ENCODE results near the gene NMNAT2. TPM values are rescaled to one million over a fixed set of nuclear protein-coding genes. Genes with fewer than 3 reads are reported as not detected.

The NMNAT2 gene
- total and polyA plus RNA-seq, 2 donors from 2014 or later = 0.17 to 2.0 TPM

GRCh38 chr1:183230413-183230812, 187.8 kb downstream of the NMNAT2 start:
- Histone ChIP-seq H3K9ac (ENCODE audit: low read length in 3 of 3) (no peak overlapping the region), H3K36me3 (ENCODE audit: control insufficient read depth in 2 of 3, insufficient read depth in 3 of 3, low read length in 3 of 3) (no peaks in the 10 kb centered on the region), H3K4me3 (ENCODE audit: low read length in 3 of 3) (no peak overlapping the region), H3K27ac (ENCODE audit: low read depth in 2 of 2, low read length in 2 of 2) (no peak overlapping the region), H3K9me3 (ENCODE audit: control insufficient read depth in 2 of 3, insufficient read depth in 1 of 3, low read length in 3 of 3) (no peaks in the 10 kb centered on the region), H3K4me1 (ENCODE audit: control insufficient read depth in 2 of 3, insufficient read depth in 2 of 3, low read depth in 1 of 3, low read length in 3 of 3) (peaks cover 0 to 6% (median 0%) of the 10 kb centered on the region in 3 donors), H3K27me3 (ENCODE audit: control insufficient read depth, insufficient read depth, low read length) (no peaks in the 10 kb centered on the region)
- TF ChIP-seq CTCF (IDR thresholded peaks at IDR 0.05; ENCODE audit: borderline replicate concordance, extremely low read depth, insufficient read depth) = no peak
- DNase-seq = no peak
- FAIRE-seq = no peak
- intact Hi-C loops (cut with DNase I) = loop anchor here (10.0 kb wide), 1 partner anchor 266 kb away; no protein-coding TSS in a partner anchor

GRCh38 chr1:183228347-183229220, 189.6 kb downstream of the NMNAT2 start:
- no peak overlapping the region for H3K9ac ChIP-seq (ENCODE audit: low read length in 3 of 3)
- H3K4me3 ChIP-seq (ENCODE audit: low read length in 3 of 3) = no peak overlapping the region
- H3K36me3 ChIP-seq (ENCODE audit: control insufficient read depth in 2 of 3, insufficient read depth in 3 of 3, low read length in 3 of 3) = no peaks in the 10 kb centered on the region
- peaks cover 0 to 3% (median 0%) of the 10 kb centered on the region in 3 donors for H3K4me1 ChIP-seq (ENCODE audit: control insufficient read depth in 2 of 3, insufficient read depth in 2 of 3, low read depth in 1 of 3, low read length in 3 of 3)
- FAIRE-seq (no peak), DNase-seq (peak in 2 of 5 donors; percentile 45 to 51)
- no peaks in the 10 kb centered on the region for H3K9me3 ChIP-seq (ENCODE audit: control insufficient read depth in 2 of 3, insufficient read depth in 1 of 3, low read length in 3 of 3)
- intact Hi-C loops (cut with DNase I) = no loop called here
- TF ChIP-seq CTCF (IDR thresholded peaks at IDR 0.05; ENCODE audit: borderline replicate concordance, extremely low read depth, insufficient read depth) = no peak
- no peak overlapping the region for H3K27ac ChIP-seq (ENCODE audit: low read depth in 2 of 2, low read length in 2 of 2)
- H3K27me3 ChIP-seq (ENCODE audit: control insufficient read depth, insufficient read depth, low read length) = no peaks in the 10 kb centered on the region

GRCh38 chr1:183227422-183228346, 190.5 kb downstream of the NMNAT2 start:
- Histone ChIP-seq H3K4me1 (ENCODE audit: control insufficient read depth in 2 of 3, insufficient read depth in 2 of 3, low read depth in 1 of 3, low read length in 3 of 3) (peaks cover 0 to 3% (median 0%) of the 10 kb centered on the region in 3 donors), H3K27me3 (ENCODE audit: control insufficient read depth, insufficient read depth, low read length) (no peaks in the 10 kb centered on the region), H3K27ac (ENCODE audit: low read depth in 2 of 2, low read length in 2 of 2) (no peak overlapping the region), H3K36me3 (ENCODE audit: control insufficient read depth in 2 of 3, insufficient read depth in 3 of 3, low read length in 3 of 3) (no peaks in the 10 kb centered on the region), H3K9me3 (ENCODE audit: control insufficient read depth in 2 of 3, insufficient read depth in 1 of 3, low read length in 3 of 3) (no peaks in the 10 kb centered on the region), H3K4me3 (ENCODE audit: low read length in 3 of 3) (no peak overlapping the region), H3K9ac (ENCODE audit: low read length in 3 of 3) (no peak overlapping the region)
- no peak for FAIRE-seq
- peak; percentile 68 for TF ChIP-seq CTCF (IDR thresholded peaks at IDR 0.05; ENCODE audit: borderline replicate concordance, extremely low read depth, insufficient read depth)
- DNase-seq = peak in 4 of 5 donors; percentile 75 to 78 (median 78)
- intact Hi-C loops (cut with DNase I) = no loop called here
